Astrocyte (in vitro differentiated cells and primary cell): ENCODE measurements around the gene TAF8. TPM values are rescaled to one million over a fixed set of nuclear protein-coding genes. Genes with fewer than 3 reads are reported as not detected.
"Not testable (repeated sequence)": the region's sequence is repeated elsewhere in the genome, so short reads cannot be mapped to it uniquely, and the experiment has no call there.

ENCODE experiments used
- DNase-seq: peaks from one replicate; pipeline ENCODE4 v3.0.0-alpha.2; 2010; ENCODE audit warnings: low read depth
- FAIRE-seq: peaks from 2 replicates; lab custom pipeline; 2011; peaks lifted over from hg19 to GRCh38; lab: Jason Lieb, UNC
- H2AFZ ChIP-seq: 2 replicates; pipeline ENCODE4 v1.6.0; 2012; ENCODE audit warnings: low read depth, low read length, inconsistent platforms
- H3K27ac ChIP-seq: 2 replicates; pipeline ENCODE4 v1.5.1; 2011; ENCODE audit warnings: low read depth, low read length, inconsistent platforms
- H3K27me3 ChIP-seq: 2 replicates; pipeline ENCODE4 v1.6.0; 2011; ENCODE audit warnings: low read length, inconsistent platforms; ENCODE audit not compliant: insufficient read depth
- H3K36me3 ChIP-seq: 2 replicates; pipeline ENCODE4 v1.5.1; 2011; ENCODE audit warnings: low read length, inconsistent platforms; ENCODE audit not compliant: insufficient read depth
- H3K4me1 ChIP-seq: 2 replicates; pipeline ENCODE4 v1.5.1; 2011; ENCODE audit warnings: low read length, inconsistent platforms; ENCODE audit not compliant: insufficient read depth
- H3K4me2 ChIP-seq: 2 replicates; pipeline ENCODE4 v1.6.0; 2012; ENCODE audit warnings: low read length, inconsistent platforms
- H3K4me3 ChIP-seq: 2 replicates; pipeline ENCODE4 v1.5.1; 2011; ENCODE audit warnings: low read depth, mild to moderate bottlenecking, low read length, inconsistent platforms; ENCODE audit not compliant: insufficient read depth
- H3K79me2 ChIP-seq: 2 replicates; pipeline ENCODE4 v1.6.0; 2012; ENCODE audit warnings: mild to moderate bottlenecking, low read length, inconsistent platforms; ENCODE audit not compliant: insufficient read depth
- H3K9ac ChIP-seq: 2 replicates; pipeline ENCODE4 v1.6.0; 2012; ENCODE audit warnings: mild to moderate bottlenecking, low read length, inconsistent platforms
- H3K9me3 ChIP-seq: 2 replicates; pipeline ENCODE4 v1.5.1; 2012; ENCODE audit warnings: low read depth, mild to moderate bottlenecking, low read length, inconsistent platforms; ENCODE audit not compliant: insufficient read depth
- H4K20me1 ChIP-seq: 2 replicates; pipeline ENCODE4 v1.6.0; 2012; ENCODE audit warnings: low read length, inconsistent platforms; ENCODE audit not compliant: insufficient read depth
- H3K27ac Mint-ChIP-seq: one replicate; pipeline ENCODE4 v1.8.0; 2021; ENCODE audit warnings: mild to moderate bottlenecking, mixed read lengths; ENCODE audit not compliant: unreplicated experiment
- H3K27me3 Mint-ChIP-seq: one replicate; pipeline ENCODE4 v1.8.0; 2021; ENCODE audit warnings: low read depth, mixed read lengths; ENCODE audit not compliant: unreplicated experiment
- H3K36me3 Mint-ChIP-seq: one replicate; pipeline ENCODE4 v1.8.0; 2021; ENCODE audit warnings: low read depth, mixed read lengths; ENCODE audit not compliant: unreplicated experiment
- H3K4me1 Mint-ChIP-seq: one replicate; pipeline ENCODE4 v1.8.0; 2021; ENCODE audit warnings: low read depth, mixed read lengths; ENCODE audit not compliant: unreplicated experiment
- H3K4me3 Mint-ChIP-seq: one replicate; pipeline ENCODE4 v1.8.0; 2021; ENCODE audit warnings: mild to moderate bottlenecking, moderate library complexity, mixed read lengths; ENCODE audit not compliant: unreplicated experiment
- H3K9me3 Mint-ChIP-seq: one replicate; pipeline ENCODE4 v1.8.0; 2021; ENCODE audit warnings: mild to moderate bottlenecking, mixed read lengths; ENCODE audit not compliant: unreplicated experiment
- EZH2 ChIP-seq: IDR thresholded peaks from 2 replicates; pipeline ENCODE4 v1.6.1; 2012; ENCODE audit warnings: mild to moderate bottlenecking, low read length, inconsistent platforms; ENCODE audit not compliant: insufficient read depth
- total RNA-seq: library from RNA; stranded (reverse); gene quantifications from 2 replicates; pipeline ENCODE4 v1.2.1, GENCODE V29; 2021
- TF ChIP-seq, protein P1 (sequence below): IDR thresholded peaks from 2 replicates; pipeline ENCODE4 v1.5.1; 2011; ENCODE audit warnings: low read depth, mild to moderate bottlenecking, inconsistent platforms, low read length, moderate library complexity; ENCODE audit not compliant: insufficient read depth

Gene TAF8
- total RNA-seq, 1 donor from 2014 or later = 14.8 TPM

DNA sequence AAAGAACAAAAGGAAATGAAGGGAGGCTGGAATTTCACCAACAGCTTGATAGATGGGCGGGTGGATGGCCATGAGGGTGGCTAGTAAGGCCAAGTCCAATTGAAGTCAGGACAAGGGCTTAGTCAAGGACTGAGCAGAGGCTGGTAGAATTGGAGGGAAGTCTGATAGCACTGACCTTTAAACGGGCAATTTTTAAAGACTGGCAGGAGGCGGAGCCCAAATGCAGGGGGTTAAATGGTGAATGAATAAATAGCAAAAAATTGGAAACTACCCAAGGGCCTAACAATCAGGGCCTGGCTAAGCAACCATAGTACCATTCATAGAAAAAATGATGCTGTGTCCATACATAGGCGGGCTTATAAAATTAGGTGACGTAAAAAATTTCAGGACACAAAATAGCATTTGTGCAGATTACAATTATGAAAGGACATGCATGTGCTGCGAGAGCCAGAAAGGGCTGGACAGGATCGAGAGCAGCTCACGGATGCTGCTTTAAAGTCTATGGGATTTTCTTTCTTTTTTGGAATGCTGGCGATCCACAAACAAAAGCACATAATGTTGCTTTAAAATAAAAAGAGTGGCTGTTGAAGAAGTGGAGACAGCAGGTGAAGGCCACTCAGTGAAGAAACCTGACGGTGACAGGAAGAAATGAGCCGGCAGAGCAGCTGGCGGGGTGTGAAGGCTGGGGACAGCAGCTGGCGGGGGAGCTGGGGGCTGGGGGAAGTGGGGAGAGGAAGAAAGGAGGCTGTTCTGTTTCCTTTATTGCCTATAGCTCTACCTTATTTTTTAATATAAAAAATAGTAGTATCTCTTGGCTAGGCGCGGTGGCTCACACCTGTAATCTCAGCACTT lies 42.8 kb upstream of the TAF8 start:
- Histone ChIP-seq H3K4me2 (no peak overlapping the region), H3K36me3 (no peaks in the 10 kb centered on the region), H3K9ac (no peak overlapping the region), H3K9me3 (no peaks in the 10 kb centered on the region), H3K4me1 (no peaks in the 10 kb centered on the region), H3K27ac (no peak overlapping the region), H2AFZ (no peak overlapping the region), H3K4me3 (no peak overlapping the region), H4K20me1 (no peaks in the 10 kb centered on the region), H3K79me2 (no peaks in the 10 kb centered on the region), H3K27me3 (no peaks in the 10 kb centered on the region)
- Mint-ChIP-seq H3K27me3 (no peaks in the 10 kb centered on the region), H3K4me3 (no peak overlapping the region), H3K27ac (no peak overlapping the region), H3K4me1 (peaks cover 10% of the 10 kb centered on the region), H3K9me3 (no peaks in the 10 kb centered on the region), H3K36me3 (no peaks in the 10 kb centered on the region)
- DNase-seq (no peak), FAIRE-seq (no peak)
- TF ChIP-seq, protein P1, sequence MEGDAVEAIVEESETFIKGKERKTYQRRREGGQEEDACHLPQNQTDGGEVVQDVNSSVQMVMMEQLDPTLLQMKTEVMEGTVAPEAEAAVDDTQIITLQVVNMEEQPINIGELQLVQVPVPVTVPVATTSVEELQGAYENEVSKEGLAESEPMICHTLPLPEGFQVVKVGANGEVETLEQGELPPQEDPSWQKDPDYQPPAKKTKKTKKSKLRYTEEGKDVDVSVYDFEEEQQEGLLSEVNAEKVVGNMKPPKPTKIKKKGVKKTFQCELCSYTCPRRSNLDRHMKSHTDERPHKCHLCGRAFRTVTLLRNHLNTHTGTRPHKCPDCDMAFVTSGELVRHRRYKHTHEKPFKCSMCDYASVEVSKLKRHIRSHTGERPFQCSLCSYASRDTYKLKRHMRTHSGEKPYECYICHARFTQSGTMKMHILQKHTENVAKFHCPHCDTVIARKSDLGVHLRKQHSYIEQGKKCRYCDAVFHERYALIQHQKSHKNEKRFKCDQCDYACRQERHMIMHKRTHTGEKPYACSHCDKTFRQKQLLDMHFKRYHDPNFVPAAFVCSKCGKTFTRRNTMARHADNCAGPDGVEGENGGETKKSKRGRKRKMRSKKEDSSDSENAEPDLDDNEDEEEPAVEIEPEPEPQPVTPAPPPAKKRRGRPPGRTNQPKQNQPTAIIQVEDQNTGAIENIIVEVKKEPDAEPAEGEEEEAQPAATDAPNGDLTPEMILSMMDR = no peak
- TF ChIP-seq EZH2 = no peak

DNA sequence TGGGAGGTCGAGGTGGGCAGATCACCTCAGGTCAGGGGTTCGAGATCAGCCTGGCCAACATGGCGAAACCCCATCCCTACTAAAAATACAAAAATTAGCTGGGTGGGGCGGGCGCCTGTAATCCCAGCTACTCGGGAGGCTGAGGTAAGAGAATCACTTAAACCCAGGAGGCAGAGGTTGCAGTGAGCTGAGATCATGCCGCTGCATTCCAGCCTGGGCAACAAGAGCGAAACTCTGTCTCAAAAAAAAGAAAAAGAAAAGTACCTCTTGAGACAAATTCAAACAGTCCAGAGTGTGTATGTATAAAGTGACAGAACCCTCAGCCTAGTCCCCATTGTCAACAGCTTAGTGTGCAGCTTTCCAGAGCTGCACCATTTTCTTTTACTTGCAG lies 42.2 kb upstream of the TAF8 start:
- not testable (repeated sequence) for H3K4me1 ChIP-seq, H3K9ac ChIP-seq, H2AFZ ChIP-seq, FAIRE-seq, H3K9me3 Mint-ChIP-seq, H3K36me3 Mint-ChIP-seq, H3K4me2 ChIP-seq, H3K4me3 ChIP-seq, H3K27ac Mint-ChIP-seq, H3K4me3 Mint-ChIP-seq, H3K27me3 Mint-ChIP-seq, DNase-seq, H3K9me3 ChIP-seq, H3K27me3 ChIP-seq, H3K27ac ChIP-seq, H3K79me2 ChIP-seq, H3K36me3 ChIP-seq, H4K20me1 ChIP-seq
- H3K4me1 Mint-ChIP-seq = peaks cover 16% of the 10 kb centered on the region

DNA sequence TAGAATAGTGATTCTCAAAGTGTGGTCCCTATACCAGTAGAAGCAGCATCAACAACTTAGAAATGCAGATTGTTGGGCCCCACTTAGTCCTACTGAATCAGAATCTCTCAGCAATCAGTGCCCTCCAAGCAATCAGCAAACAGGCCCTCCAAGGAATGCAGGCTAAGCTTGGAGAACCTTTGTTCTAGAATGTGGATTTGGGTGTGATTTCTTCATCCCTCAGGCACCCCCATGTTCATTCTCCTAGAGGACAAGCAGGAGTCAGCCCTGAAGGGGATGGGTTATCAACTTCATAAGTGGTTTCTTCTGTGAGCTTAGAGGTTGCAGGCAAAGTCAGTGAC lies 40.5 kb upstream of the TAF8 start:
- no peak for TF ChIP-seq EZH2
- TF ChIP-seq, protein P1 = no peak
- H3K4me1 ChIP-seq = no peaks in the 10 kb centered on the region
- no peak overlapping the region for H3K4me2 ChIP-seq
- no peaks in the 10 kb centered on the region for H3K9me3 Mint-ChIP-seq
- no peaks in the 10 kb centered on the region for H3K27me3 Mint-ChIP-seq
- no peak for FAIRE-seq
- no peak overlapping the region for H3K27ac Mint-ChIP-seq
- H3K27me3 ChIP-seq = no peaks in the 10 kb centered on the region
- no peaks in the 10 kb centered on the region for H3K36me3 ChIP-seq
- no peaks in the 10 kb centered on the region for H3K79me2 ChIP-seq
- no peaks in the 10 kb centered on the region for H3K9me3 ChIP-seq
- no peak overlapping the region for H2AFZ ChIP-seq
- no peaks in the 10 kb centered on the region for H4K20me1 ChIP-seq
- no peak overlapping the region for H3K4me3 Mint-ChIP-seq
- H3K4me3 ChIP-seq = no peak overlapping the region
- H3K9ac ChIP-seq = no peak overlapping the region
- no peak overlapping the region for H3K27ac ChIP-seq
- no peak for DNase-seq
- no peaks in the 10 kb centered on the region for H3K36me3 Mint-ChIP-seq
- H3K4me1 Mint-ChIP-seq = peaks cover 21% of the 10 kb centered on the region
